GM12878 (cell line): ENCODE measurements around the gene SLC6A16. TPM values are rescaled to one million over a fixed set of nuclear protein-coding genes. Genes with fewer than 3 reads are reported as not detected.

Experiments
- ATAC-seq: fragments of 200-7000 bp; cut with Tn5 transposase; 3 replicates; pipeline ENCODE4 v1.9.1; 2020; ENCODE audit warnings: mild to moderate bottlenecking, moderate library complexity
- BruUV-seq: library from RNA; stranded (reverse); fragments of 400-500 nt; replicated peaks from 2 replicates; lab custom pipeline; 2021; lab: Mats Ljungman, UMichigan
- CTCF ChIA-PET: fragments of 300-600 bp; sonication (Branson Sonifier 250); formaldehyde crosslinking; extraction: SDS; loops from one replicate; lab custom pipeline; 2021; ENCODE audit warnings: inconsistent platforms; lab: Yijun Ruan, JAX
- POLR2A ChIA-PET: fragments of 350-600 bp; formaldehyde crosslinking; extraction: SDS; loops from one replicate; lab custom pipeline; 2021; ENCODE audit warnings: inconsistent platforms; lab: Charles Lee
- RAD21 ChIA-PET: fragments of 300-600 bp; sonication (Branson Sonifier 250); formaldehyde crosslinking; loops from one replicate; lab custom pipeline; 2023; ENCODE audit warnings: antibody characterized with exemption; ENCODE audit not compliant: unreplicated experiment; lab: Charles Lee
- SMC1A ChIA-PET: fragments of 300-600 bp; sonication (Branson Sonifier 250); formaldehyde crosslinking; loops from one replicate; lab custom pipeline; 2023; ENCODE audit not compliant: unreplicated experiment, uncharacterized antibody; lab: Charles Lee
- DNase-seq: peaks from one replicate; pipeline ENCODE4 v3.0.0-alpha.2; 2011; ENCODE audit warnings: low read depth, low spot score
- FAIRE-seq: peaks from 3 replicates; lab custom pipeline; 2011; peaks lifted over from hg19 to GRCh38; lab: Jason Lieb, UNC
- H2AFZ ChIP-seq: 2 replicates; pipeline ENCODE4 v1.6.0; 2011; ENCODE audit warnings: low read depth, low read length, control low read depth; ENCODE audit not compliant: control insufficient read depth
- H3K27ac ChIP-seq: 2 replicates; pipeline ENCODE4 v1.5.1; 2011; ENCODE audit warnings: control low read depth; ENCODE audit not compliant: control insufficient read depth, insufficient read depth
- H3K27me3 ChIP-seq, 2 experiments: replicated peaks in 1 of 2; 2 replicates each; pipeline versions ENCODE4 v1.6.0 to v1.6.1; 2011; ENCODE audit warnings: low read length in 1 of 2; ENCODE audit not compliant: control insufficient read depth in 2 of 2, insufficient read depth in 2 of 2
- H3K36me3 ChIP-seq, 2 experiments: 2 replicates each; pipeline ENCODE4 v1.5.1; 2011; ENCODE audit warnings: low read length in 1 of 2; ENCODE audit not compliant: control insufficient read depth in 2 of 2, insufficient read depth in 2 of 2
- H3K4me1 ChIP-seq: 2 replicates; pipeline ENCODE4 v1.6.1; 2011; ENCODE audit warnings: mild to moderate bottlenecking, low read length, moderate library complexity, mixed read lengths; ENCODE audit not compliant: control insufficient read depth, insufficient read depth
- H3K4me2 ChIP-seq: 2 replicates; pipeline ENCODE4 v1.6.0; 2011; ENCODE audit warnings: control low read depth; ENCODE audit not compliant: control insufficient read depth, insufficient read depth
- H3K4me3 ChIP-seq: fragments of 200-600 bp; sonication (generic); 2 replicates; pipeline ENCODE4 v1.5.1; 2016
- H3K79me2 ChIP-seq: 2 replicates; pipeline ENCODE4 v1.6.0; 2011; ENCODE audit warnings: low read length; ENCODE audit not compliant: control insufficient read depth, insufficient read depth
- H3K9ac ChIP-seq: 2 replicates; pipeline ENCODE4 v1.8.0; 2011; ENCODE audit warnings: low read length, control low read depth, mixed read lengths; ENCODE audit not compliant: control insufficient read depth, insufficient read depth
- H3K9me3 ChIP-seq: replicated peaks from 3 replicates; pipeline ENCODE4 v1.5.1; 2011; ENCODE audit warnings: mild to moderate bottlenecking, low read length; ENCODE audit not compliant: control insufficient read depth, insufficient read depth
- H4K20me1 ChIP-seq: 2 replicates; pipeline ENCODE4 v1.6.0; 2011; ENCODE audit not compliant: control insufficient read depth, insufficient read depth
- BHLHE40 ChIP-seq, 2 experiments: fragments of 450-650 bp in 1 of 2; IDR thresholded peaks; 2 replicates each; pipeline ENCODE4 v1.6.1; 2011 to 2017; ENCODE audit warnings: low read depth in 2 of 2, borderline replicate concordance in 1 of 2, improper control_type of control experiment in 1 of 2, low read length in 1 of 2, mild to moderate bottlenecking in 1 of 2
- BMI1 ChIP-seq: fragments of 450-650 bp; IDR thresholded peaks from 2 replicates; pipeline ENCODE4 v1.6.1; 2016; ENCODE audit warnings: mild to moderate bottlenecking, moderate library complexity, borderline replicate concordance
- CREB1 ChIP-seq: IDR thresholded peaks from 2 replicates; pipeline ENCODE4 v1.6.1; 2012; ENCODE audit warnings: low read depth, mild to moderate bottlenecking, inconsistent platforms
- EED ChIP-seq: sonication (generic); IDR thresholded peaks from 2 replicates; pipeline ENCODE4 v1.6.1; 2016; ENCODE audit warnings: antibody characterized with exemption, low read depth
- EP300 ChIP-seq, 2 experiments: fragments of 150-350 bp in 1 of 2; IDR thresholded peaks; 2 replicates each; pipeline ENCODE4 v1.6.1; 2011 to 2012; ENCODE audit warnings: low read depth in 2 of 2, low read length in 2 of 2, borderline replicate concordance in 1 of 2, improper control_type of control experiment in 1 of 2, inconsistent platforms in 1 of 2; ENCODE audit not compliant: control insufficient read depth in 1 of 2
- FOXM1 ChIP-seq: IDR thresholded peaks from 2 replicates; pipeline ENCODE4 v1.6.1; 2012; ENCODE audit warnings: low read depth, mild to moderate bottlenecking, inconsistent platforms, low read length, moderate library complexity
- HDAC2 ChIP-seq: fragments of 200-600 bp; sonication (generic); IDR thresholded peaks from 2 replicates; pipeline ENCODE4 v1.6.1; 2017
- JUND ChIP-seq: IDR thresholded peaks from 2 replicates; pipeline ENCODE4 v1.6.1; 2012; ENCODE audit warnings: low read depth, mild to moderate bottlenecking, low read length, improper control_type of control experiment, moderate library complexity
- KDM1A ChIP-seq: fragments of 200-600 bp; sonication (generic); IDR thresholded peaks from 2 replicates; pipeline ENCODE4 v1.6.1; 2016; ENCODE audit warnings: borderline replicate concordance
- NFIC ChIP-seq: IDR thresholded peaks from 2 replicates; pipeline ENCODE4 v1.6.1; 2012; ENCODE audit warnings: low read depth, mild to moderate bottlenecking, inconsistent platforms, low read length, moderate library complexity
- NFYB ChIP-seq: IDR thresholded peaks from 2 replicates; pipeline ENCODE4 v1.6.1; 2011; ENCODE audit warnings: low read depth, mild to moderate bottlenecking, low read length, improper control_type of control experiment, moderate library complexity; ENCODE audit not compliant: insufficient read depth
- NR2C1 ChIP-seq: fragments of 450-650 bp; IDR thresholded peaks from 2 replicates; pipeline ENCODE4 v1.6.1; 2017; ENCODE audit warnings: antibody characterized with exemption, mild to moderate bottlenecking, moderate library complexity
- RAD21 ChIP-seq: IDR thresholded peaks from 2 replicates; pipeline ENCODE4 v1.6.1; 2011; ENCODE audit warnings: mild to moderate bottlenecking, low read depth, low read length, moderate library complexity; ENCODE audit not compliant: insufficient read depth
- SKIL ChIP-seq: fragments of 450-650 bp; IDR thresholded peaks from 2 replicates; pipeline ENCODE4 v1.6.1; 2017; ENCODE audit warnings: mild to moderate bottlenecking, low read depth, inconsistent platforms; ENCODE audit not compliant: poor library complexity, severe bottlenecking
- SMAD1 ChIP-seq: fragments of 450-650 bp; IDR thresholded peaks from 2 replicates; pipeline ENCODE4 v1.6.1; 2018; ENCODE audit warnings: mild to moderate bottlenecking, low read depth; ENCODE audit not compliant: partially characterized antibody
- WGBS: methylation state at CpG from one replicate; pipeline ENCODE4 v1.1.6; 2016; ENCODE audit warnings: low lambda C conversion rate; ENCODE audit not compliant: insufficient replicate concordance, insufficient coverage; ENCODE audit errors: missing lambda C conversion rate; 5-methylcytosine and 5-hydroxymethylcytosine counted together
- in situ Hi-C: fragments of 300-500 bp; cut with MboI; formaldehyde crosslinking; loops from 9 replicates; pipeline ENCODE4 v1.14.3; 2018; ENCODE audit warnings: mixed read lengths
- intact Hi-C: fragments of 100-400 bp; cut with micrococcal nuclease; formaldehyde crosslinking; loops from one replicate; pipeline ENCODE4 v1.14.2; 2022; ENCODE audit not compliant: unreplicated experiment
- polyA plus RNA-seq, 11 experiments: library from polyadenylated mRNA; depleted of rRNA in 4 of 11; unstranded in 6 of 11; stranded (reverse) in 5 of 11; fragments of >200 nt; fragmentation: Nextera tagmentation in 4 of 11; fragmentation: Illumina TruSeq in 1 of 11; extraction: Ambion mirVana in 4 of 11; extraction: Trizol in 1 of 11; gene quantifications; 1 replicate in 1 of 11; 2 replicates in 10 of 11; pipeline versions ENCODE4 v1.2.1 to v1.2.3, GENCODE V29; 2011 to 2016; ENCODE audit warnings: inconsistent platforms in 2 of 11, missing spikeins in 2 of 11, low read depth in 1 of 11
- total RNA-seq, 4 experiments: library from RNA; depleted of rRNA in 3 of 4; stranded (reverse); fragments of >200 nt in 3 of 4; fragmentation: Illumina TruSeq in 1 of 4; extraction: Trizol in 1 of 4; gene quantifications; 2 replicates each; pipeline versions ENCODE4 v1.2.1 to v1.2.3, GENCODE V29; 2013 to 2021

The SLC6A16 gene
- total and polyA plus RNA-seq, 10 of the 15 experiments (the other 5 are each of a cell fraction or from before 2014, with no cell fraction given), result 0.23 to 3.2 (median 0.54) TPM

- no peak overlapping the region for H2AFZ ChIP-seq
- SMC1A ChIA-PET, result no interaction called here
- TF ChIP-seq FOXM1, result no peak
- TF ChIP-seq SKIL, result no peak
- no peak for TF ChIP-seq KDM1A
- no peak for TF ChIP-seq JUND
- TF ChIP-seq, all 136 proteins: peak for 0
- H3K9me3 ChIP-seq, result no peaks in the 10 kb centered on the region
- H3K79me2 ChIP-seq, result no peaks in the 10 kb centered on the region
- no peak for FAIRE-seq
- no peak for DNase-seq
- H3K4me1 ChIP-seq, result no peaks in the 10 kb centered on the region
- intact Hi-C loops (no loop called here), in situ Hi-C loops (no loop called here)
- ATAC-seq, result no peak
- no peaks in the 10 kb centered on the region for H4K20me1 ChIP-seq
- no peaks in the 10 kb centered on the region for H3K36me3 ChIP-seq
- H3K27me3 ChIP-seq, result no peaks in the 10 kb centered on the region
- ChIA-PET POLR2A (interaction anchor here (0.5 to 0.6 kb wide), 2 partner anchors 10 to 312 kb away, joined by 3 to 5 read pairs; no protein-coding TSS in a partner anchor), RAD21 (interaction anchor here (1.0 kb wide), 1 partner anchor 15 kb away, joined by 3 read pairs; no protein-coding TSS in a partner anchor), CTCF (interaction anchor here (1.1 to 1.7 kb wide), 2 partner anchors 17 to 65 kb away, joined by 4 to 8 read pairs; no protein-coding TSS in a partner anchor)
- no TSS peak for BruUV-seq
- 6% methylated on average over 4 of the region's 6 CpGs for WGBS
- H3K27ac ChIP-seq, result no peak overlapping the region
- no peak overlapping the region for H3K4me3 ChIP-seq
- no peak overlapping the region for H3K4me2 ChIP-seq
- no peak overlapping the region for H3K9ac ChIP-seq
Observed at GRCh38 chr19:49243129-49243528, 81.9 kb downstream of the SLC6A16 start.

- Histone ChIP-seq H3K36me3 (no peaks in the 10 kb centered on the region), H3K27ac (no peak overlapping the region), H3K4me2 (no peak overlapping the region), H3K4me3 (no peak overlapping the region), H3K79me2 (no peaks in the 10 kb centered on the region), H3K9ac (no peak overlapping the region), H3K4me1 (no peaks in the 10 kb centered on the region), H4K20me1 (no peaks in the 10 kb centered on the region), H3K9me3 (no peaks in the 10 kb centered on the region), H2AFZ (no peak overlapping the region), H3K27me3 (no peaks in the 10 kb centered on the region)
- DNase-seq (no peak), ATAC-seq (no peak), FAIRE-seq (no peak)
- no TSS peak for BruUV-seq
- ChIA-PET POLR2A (no interaction called here), RAD21 (no interaction called here), SMC1A (interaction anchor here (1.0 to 1.1 kb wide), 2 partner anchors 16 to 26 kb away, joined by 3 to 4 read pairs; no protein-coding TSS in a partner anchor), CTCF (interaction anchor here (1.1 kb wide), 1 partner anchor 14 kb away, joined by 5 read pairs; no protein-coding TSS in a partner anchor)
- intact Hi-C loops (no loop called here), in situ Hi-C loops (no loop called here)
- TF ChIP-seq SMAD1, result no peak
- TF ChIP-seq CREB1, result no peak
- no peak for TF ChIP-seq RAD21
- no peak for TF ChIP-seq NR2C1
- no peak for TF ChIP-seq BMI1
- TF ChIP-seq NFYB, result no peak
- TF ChIP-seq BHLHE40 (IDR thresholded peaks at IDR 0.05; ENCODE audit: borderline replicate concordance in 1 of 2, low read depth in 2 of 2, low read length in 1 of 2), result no peak
- TF ChIP-seq EED, result no peak
- no peak for TF ChIP-seq NFIC
- no peak for TF ChIP-seq HDAC2
- no peak for TF ChIP-seq EP300 (IDR thresholded peaks at IDR 0.05; ENCODE audit: borderline replicate concordance in 1 of 2, control insufficient read depth in 1 of 2, low read depth in 2 of 2, low read length in 2 of 2)
- 45% methylated on average over 7 of the region's 7 CpGs for WGBS
Observed at GRCh38 chr19:49241769-49242168, 83.2 kb downstream of the SLC6A16 start.
